ENCODE data around the gene FAM163A. TPM values are rescaled to one million over a fixed set of nuclear protein-coding genes. Genes with fewer than 3 reads are reported as not detected.

Gene FAM163A
- total and polyA plus RNA-seq, 9 of the 15 experiments (the other 6 are each of a cell fraction or from before 2014, with no cell fraction given) = not detected

- TF ChIP-seq ZFP91 (CRISPR knock-in tag; IDR thresholded peaks at IDR 0.05) = no peak
- 0 out of 2 replicates have a peak, but pooled peaks have one; percentile 32 for TF ChIP-seq MGA (IDR thresholded peaks at IDR 0.05)
- no peak for TF ChIP-seq ETV5 (CRISPR knock-in tag; IDR thresholded peaks at IDR 0.05; ENCODE audit: low read depth)
- no peak for TF ChIP-seq FOXJ2 (tag; IDR thresholded peaks at IDR 0.05)
- TF ChIP-seq ZNF740 (CRISPR knock-in tag; IDR thresholded peaks at IDR 0.05) = peak; percentile 70
- no peak for TF ChIP-seq ZNF740 (tag; IDR thresholded peaks at IDR 0.05)
- no peak for TF ChIP-seq PREB (CRISPR knock-in tag; IDR thresholded peaks at IDR 0.05)
- TF ChIP-seq JUND (IDR thresholded peaks at IDR 0.05; ENCODE audit: borderline replicate concordance, low read depth, low read length) = 0 out of 2 replicates have a peak, but pooled peaks have one; percentile 17
- TF ChIP-seq JUND (tag; IDR thresholded peaks at IDR 0.05; ENCODE audit: borderline replicate concordance, low read depth, low read length) = no peak
- TF ChIP-seq WHSC1 (IDR thresholded peaks at IDR 0.05; ENCODE audit: low read length) = no peak
- no peak for TF ChIP-seq ZNF282 (CRISPR knock-in tag; IDR thresholded peaks at IDR 0.05)
- peak; percentile 55 to 76; a peak in 2 of 4 replicates for TF ChIP-seq TRIM24 (IDR thresholded peaks at IDR 0.05)
Measured at GRCh38 chr1:179812501-179813292, 69.6 kb downstream of the FAM163A start (continued).
